ENCODE results near the gene PINK1.

PINK1 gene

DNA sequence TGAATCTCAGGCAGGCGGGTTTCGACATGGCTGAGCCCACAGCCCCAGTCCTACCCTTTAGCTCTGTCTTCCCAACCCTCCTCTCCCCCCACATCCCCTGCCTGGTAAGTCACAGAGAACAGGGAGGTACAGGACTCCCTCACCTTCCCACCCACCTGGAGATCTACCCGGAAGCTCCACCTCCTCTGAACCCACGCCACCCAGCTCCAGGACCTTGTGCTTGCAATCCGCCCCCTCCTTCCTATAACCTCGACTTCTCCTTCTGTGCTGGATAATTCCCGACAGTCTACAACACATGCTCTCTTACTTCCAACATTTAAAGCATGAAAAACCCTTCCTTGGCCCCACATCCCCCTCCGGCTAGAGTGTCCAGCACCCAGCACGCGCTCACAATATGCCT lies 62.3 kb downstream of the PINK1 start:
- no peaks in the 10 kb centered on the region for H3K36me3 ChIP-seq (ENCODE audit: insufficient read depth, low read length)
- WGBS, result 88% methylated on average over 10 of the region's 10 CpGs
- H3K27me3 ChIP-seq (ENCODE audit: insufficient read depth, low read length), result no peaks in the 10 kb centered on the region
- H3K4me1 ChIP-seq (ENCODE audit: insufficient read depth, low read length), result 0 out of 2 replicates have a peak, but pooled peaks cover 3% of the 10 kb centered on the region
- no peak overlapping the region for H3K4me3 ChIP-seq (ENCODE audit: low read length)
- no peak overlapping the region for H3K27ac ChIP-seq (ENCODE audit: low read depth, low read length)
- H3K9me3 ChIP-seq (ENCODE audit: insufficient read depth, low read depth, low read length), result no peaks in the 10 kb centered on the region
- no peak overlapping the region for H3K9ac ChIP-seq (ENCODE audit: low read depth, low read length)

DNA sequence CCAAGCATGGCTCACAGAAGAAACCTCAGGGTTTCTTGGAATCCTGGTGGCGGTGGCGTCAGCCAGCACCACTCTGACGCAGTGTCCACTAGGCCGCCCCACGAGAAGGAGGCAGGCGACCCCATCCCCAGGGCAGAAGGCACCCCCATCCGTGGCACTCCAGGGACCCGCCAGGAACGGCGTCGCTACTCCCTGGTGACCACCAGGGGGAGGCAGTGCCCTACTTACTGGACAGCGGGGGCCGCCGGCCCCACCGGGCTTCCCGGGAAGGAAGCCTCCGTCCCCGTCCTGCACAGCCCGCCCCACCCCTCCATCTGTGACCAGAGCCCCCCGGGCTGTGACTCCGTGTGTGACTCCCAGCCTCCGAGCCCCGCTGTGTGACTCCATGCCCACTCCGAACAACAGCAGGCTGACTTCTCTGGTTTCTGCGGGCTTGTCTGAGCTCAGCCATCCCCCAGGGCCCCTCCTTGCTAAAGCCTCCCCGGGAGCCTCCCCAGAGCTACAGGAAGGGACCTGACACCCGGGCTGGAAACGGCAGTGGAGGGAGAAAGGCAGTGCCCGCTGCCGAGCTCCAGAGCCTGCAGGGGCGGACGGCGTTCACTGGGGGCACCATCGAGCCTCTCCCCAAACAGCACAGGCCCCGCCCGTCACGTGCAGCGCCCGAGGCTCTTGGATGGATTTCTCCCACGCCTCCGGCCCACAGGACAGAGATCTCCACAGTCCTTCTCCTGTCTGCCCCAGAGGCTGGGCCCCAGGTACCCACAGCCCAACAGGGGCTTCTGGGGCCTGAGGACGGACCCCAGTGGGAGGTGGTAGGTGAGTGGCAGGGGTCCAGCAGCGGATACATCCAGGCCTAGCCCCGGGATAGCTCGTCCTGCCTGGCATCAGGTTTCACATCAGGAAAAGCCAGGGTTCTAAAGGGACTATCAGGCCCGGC lies 63.4 kb downstream of the PINK1 start:
- Histone ChIP-seq H3K36me3 (ENCODE audit: insufficient read depth, low read length) (no peaks in the 10 kb centered on the region), H3K27me3 (ENCODE audit: insufficient read depth, low read length) (no peaks in the 10 kb centered on the region), H3K4me1 (ENCODE audit: insufficient read depth, low read length) (0 out of 2 replicates have a peak, but pooled peaks cover 3% of the 10 kb centered on the region), H3K9ac (ENCODE audit: low read depth, low read length) (peak overlapping the region; percentile 70), H3K9me3 (ENCODE audit: insufficient read depth, low read depth, low read length) (no peaks in the 10 kb centered on the region), H3K27ac (ENCODE audit: low read depth, low read length) (peak overlapping the region; percentile 80), H3K4me3 (ENCODE audit: low read length) (peak overlapping the region; percentile 64)
- WGBS, result 2% methylated on average over 46 of the region's 46 CpGs

DNA sequence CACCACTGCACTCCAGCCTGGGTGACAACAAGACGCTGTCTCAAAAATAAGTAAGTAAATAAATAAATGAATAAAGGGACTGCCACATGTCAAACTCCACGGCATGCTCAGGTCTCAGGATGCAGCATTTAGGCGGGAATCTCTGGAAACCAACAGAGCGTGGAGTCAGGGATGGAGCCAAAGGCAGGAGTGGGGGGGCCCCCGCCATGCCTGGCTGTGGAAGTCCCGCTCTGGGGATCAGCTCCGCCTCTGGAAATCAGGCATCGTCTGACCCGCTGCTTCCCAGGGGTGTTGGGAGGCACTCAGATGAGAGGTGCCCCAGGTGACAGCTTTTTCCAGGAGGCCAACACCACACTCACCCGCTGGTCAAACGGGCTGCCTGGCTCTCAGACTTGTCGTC lies 64.3 kb downstream of the PINK1 start:
- Histone ChIP-seq H3K27ac (ENCODE audit: low read depth, low read length) (no peak overlapping the region), H3K9ac (ENCODE audit: low read depth, low read length) (no peak overlapping the region), H3K4me1 (ENCODE audit: insufficient read depth, low read length) (0 out of 2 replicates have a peak, but pooled peaks cover 3% of the 10 kb centered on the region), H3K27me3 (ENCODE audit: insufficient read depth, low read length) (no peaks in the 10 kb centered on the region), H3K4me3 (ENCODE audit: low read length) (peak overlapping the region; percentile 64; the same call in 1 of the 2 replicates), H3K9me3 (ENCODE audit: insufficient read depth, low read depth, low read length) (no peaks in the 10 kb centered on the region), H3K36me3 (ENCODE audit: insufficient read depth, low read length) (no peaks in the 10 kb centered on the region)
- 89% methylated on average over 12 of the region's 12 CpGs for WGBS

DNA sequence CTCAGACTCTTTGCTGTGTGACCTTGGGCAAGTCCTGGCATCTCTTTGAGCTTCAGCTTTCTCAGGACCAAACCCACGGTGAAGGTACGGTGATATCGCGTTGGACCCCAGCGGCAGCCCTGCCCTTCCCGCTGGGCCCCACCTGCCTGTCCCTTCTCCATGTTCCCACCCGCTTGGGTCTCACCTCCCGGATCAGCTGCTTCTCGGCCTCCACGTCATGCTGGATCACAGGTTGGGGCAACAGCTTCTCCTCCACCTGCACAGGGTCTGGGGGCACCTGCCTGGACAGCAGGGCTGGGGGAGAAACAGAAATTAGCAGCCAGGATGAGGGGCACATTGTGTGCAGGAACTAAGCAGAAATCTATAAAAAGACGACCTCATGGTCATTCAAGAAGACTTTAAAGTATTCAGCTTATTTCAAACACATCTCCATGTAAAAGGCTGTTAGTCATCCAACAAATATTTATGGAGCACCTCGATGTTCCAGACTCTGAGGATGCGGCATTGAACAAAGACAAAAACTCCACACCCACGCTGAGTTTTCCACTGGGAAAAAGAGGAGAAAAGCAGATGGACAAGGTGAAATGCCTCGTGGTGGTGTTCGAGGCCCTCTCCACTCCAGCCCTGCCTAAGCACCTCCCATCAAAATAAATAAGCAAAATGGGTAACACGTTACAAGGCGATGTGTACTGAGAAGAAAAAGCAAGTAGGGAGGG lies 65.1 kb downstream of the PINK1 start:
- 87% methylated on average over 15 of the region's 18 CpGs for WGBS
- Histone ChIP-seq H3K27me3 (ENCODE audit: insufficient read depth, low read length) (no peaks in the 10 kb centered on the region), H3K9me3 (ENCODE audit: insufficient read depth, low read depth, low read length) (no peaks in the 10 kb centered on the region), H3K9ac (ENCODE audit: low read depth, low read length) (0 out of 2 replicates have a peak overlapping the region, but pooled peaks have one; percentile 19), H3K36me3 (ENCODE audit: insufficient read depth, low read length) (no peaks in the 10 kb centered on the region), H3K4me1 (ENCODE audit: insufficient read depth, low read length) (0 out of 2 replicates have a peak, but pooled peaks cover 3% of the 10 kb centered on the region), H3K4me3 (ENCODE audit: low read length) (no peak overlapping the region), H3K27ac (ENCODE audit: low read depth, low read length) (no peak overlapping the region)

DNA sequence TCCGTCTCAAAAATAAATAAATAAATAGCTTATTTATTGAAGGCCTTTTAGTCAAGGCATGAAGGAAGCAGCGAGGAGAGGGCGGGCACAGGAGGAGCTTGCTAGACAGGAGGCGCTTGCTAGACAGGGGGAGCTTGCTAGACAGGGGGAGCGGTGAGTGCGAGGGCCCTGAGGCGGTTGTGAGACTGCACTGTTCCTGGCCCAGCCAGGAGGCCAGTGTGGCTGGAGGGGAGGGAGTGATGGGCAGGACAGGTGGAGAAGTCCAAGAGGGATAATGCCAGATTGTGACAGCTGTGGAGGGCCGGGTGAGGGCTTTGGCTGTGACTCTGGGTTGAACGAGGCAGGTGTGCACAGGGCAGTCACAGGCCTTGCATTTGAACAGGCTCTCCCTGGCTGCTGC lies 66.3 kb downstream of the PINK1 start:
- 0 out of 2 replicates have a peak, but pooled peaks cover 3% of the 10 kb centered on the region for H3K4me1 ChIP-seq (ENCODE audit: insufficient read depth, low read length)
- WGBS, result 89% methylated on average over 8 of the region's 9 CpGs
- H3K9ac ChIP-seq (ENCODE audit: low read depth, low read length), result no peak overlapping the region
- H3K36me3 ChIP-seq (ENCODE audit: insufficient read depth, low read length), result no peaks in the 10 kb centered on the region
- no peaks in the 10 kb centered on the region for H3K27me3 ChIP-seq (ENCODE audit: insufficient read depth, low read length)
- no peak overlapping the region for H3K4me3 ChIP-seq (ENCODE audit: low read length)
- no peak overlapping the region for H3K27ac ChIP-seq (ENCODE audit: low read depth, low read length)
- H3K9me3 ChIP-seq (ENCODE audit: insufficient read depth, low read depth, low read length), result no peaks in the 10 kb centered on the region

DNA sequence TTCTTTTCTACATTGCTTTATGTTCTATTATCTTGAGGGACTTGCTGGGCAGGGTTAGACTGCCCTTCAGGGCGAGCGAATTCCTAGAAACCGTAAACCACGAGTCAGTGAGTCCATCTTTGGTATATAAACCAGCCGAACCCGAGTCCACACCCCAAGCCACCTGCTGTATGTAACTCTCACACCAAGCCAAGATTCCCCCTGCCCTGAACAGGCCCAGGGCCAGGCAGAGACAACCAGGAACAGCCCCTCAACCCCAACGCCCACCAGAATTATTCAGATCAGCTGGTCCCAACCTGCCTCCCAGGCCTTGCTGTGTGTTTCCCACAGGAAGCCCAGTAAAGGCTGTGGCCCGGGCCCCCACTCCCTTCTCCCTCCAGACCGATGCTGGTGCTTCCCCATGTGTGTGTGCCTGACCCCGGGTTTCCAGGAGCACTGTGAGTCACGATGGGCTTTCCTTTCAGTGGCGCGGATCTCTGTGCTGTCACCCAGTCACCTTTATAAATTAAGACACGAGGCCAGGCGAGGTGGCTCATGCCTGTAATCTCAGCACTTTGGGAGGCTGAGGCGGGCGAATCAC lies 67.5 kb downstream of the PINK1 start:
- Histone ChIP-seq H3K9me3 (ENCODE audit: insufficient read depth, low read depth, low read length) (no peaks in the 10 kb centered on the region), H3K9ac (ENCODE audit: low read depth, low read length) (no peak overlapping the region), H3K36me3 (ENCODE audit: insufficient read depth, low read length) (no peaks in the 10 kb centered on the region), H3K27ac (ENCODE audit: low read depth, low read length) (no peak overlapping the region), H3K27me3 (ENCODE audit: insufficient read depth, low read length) (no peaks in the 10 kb centered on the region), H3K4me1 (ENCODE audit: insufficient read depth, low read length) (0 out of 2 replicates have a peak, but pooled peaks cover 3% of the 10 kb centered on the region), H3K4me3 (ENCODE audit: low read length) (no peak overlapping the region)
- WGBS, result 93% methylated on average over 17 of the region's 17 CpGs
